Fibroblast of mammary gland (primary cell): Measurements from ENCODE around the gene MED31.

Experiments
- DNase-seq: peaks from one replicate; pipeline ENCODE4 v3.0.0-alpha.2; 2010; ENCODE audit warnings: low read depth
- H3K4me3 ChIP-seq: 2 replicates; pipeline ENCODE4 v1.5.1; 2011; ENCODE audit warnings: low read depth, mild to moderate bottlenecking, low read length, moderate library complexity; ENCODE audit not compliant: control insufficient read depth
- CTCF ChIP-seq: conservative IDR thresholded peaks from 2 replicates; pipeline ENCODE4 v1.5.1; 2011; ENCODE audit warnings: low read depth, low read length, inconsistent platforms; ENCODE audit not compliant: control insufficient read depth, insufficient read depth

MED31 gene

GRCh38 chr17:6637458-6637840 lies 14.0 kb downstream of the MED31 start:
- TF ChIP-seq CTCF = no peak
- no peak for DNase-seq
- H3K4me3 ChIP-seq = no peak overlapping the region

- DNase-seq = no peak
- no peak overlapping the region for H3K4me3 ChIP-seq
- no peak for TF ChIP-seq CTCF
Measured at GRCh38 chr17:6636616-6637457, 14.6 kb downstream of the MED31 start.

- no peak for DNase-seq
- no peak for TF ChIP-seq CTCF
Measured at GRCh38 chr17:6636105-6636504, 15.3 kb downstream of the MED31 start.

GRCh38 chr17:6633263-6633662 lies 18.1 kb downstream of the MED31 start:
- H3K4me3 ChIP-seq = no peak overlapping the region
- no peak for DNase-seq
- no peak for TF ChIP-seq CTCF

More at GRCh38 chr17:6636105-6636504, 15.3 kb downstream of the MED31 start:
- no peak overlapping the region for H3K4me3 ChIP-seq

- DNase-seq = no peak
- no peak for TF ChIP-seq CTCF
- no peak overlapping the region for H3K4me3 ChIP-seq
Measured at GRCh38 chr17:6632530-6632929, 18.9 kb downstream of the MED31 start.

GRCh38 chr17:6630390-6630789 lies 21.0 kb downstream of the MED31 start:
- DNase-seq = no peak
- no peak overlapping the region for H3K4me3 ChIP-seq
- TF ChIP-seq CTCF = no peak
